HG03354 (cell line): ENCODE data around the gene ANKAR.
A peak's percentile ranks its signal among the peaks of the same experiment; 100 is the strongest.
"Not testable (repeated sequence)": the region's sequence is repeated elsewhere in the genome, so short reads cannot be mapped to it uniquely, and the experiment has no call there.

Source experiments
- ATAC-seq: cut with Tn5 transposase; IDR thresholded peaks from one replicate; pipeline ENCODE4 v1.9.1; 2021; ENCODE audit warnings: mild to moderate bottlenecking; ENCODE audit not compliant: unreplicated experiment, poor library complexity, severe bottlenecking

ANKAR gene

GRCh38 chr2:189654641-189655040 lies 19.8 kb upstream of the ANKAR start:
- ATAC-seq: no peak

GRCh38 chr2:189657867-189658266 lies 16.6 kb upstream of the ANKAR start:
- ATAC-seq: peak; percentile 40

- ATAC-seq: no peak
Measured at GRCh38 chr2:189658306-189659212, 15.9 kb upstream of the ANKAR start.

GRCh38 chr2:189659734-189660133 lies 14.7 kb upstream of the ANKAR start:
- no peak for ATAC-seq

GRCh38 chr2:189660803-189661147 lies 13.7 kb upstream of the ANKAR start:
- no peak for ATAC-seq

- ATAC-seq: peak; percentile 95
Measured at GRCh38 chr2:189661148-189661956, 13.1 kb upstream of the ANKAR start, which contains the start of gene ASNSD1. Gene ASNSD1, plus strand, starts transcription at chr2:189661459. Its CDS starts 4,674 bp downstream, at chr2:189666133.

- ATAC-seq: no peak
Measured at GRCh38 chr2:189661957-189662321, 12.5 kb upstream of the ANKAR start.

GRCh38 chr2:189662669-189663226 lies 11.7 kb upstream of the ANKAR start:
- ATAC-seq: no peak

GRCh38 chr2:189663319-189663718 lies 11.2 kb upstream of the ANKAR start:
- ATAC-seq: not testable (repeated sequence)

- ATAC-seq: no peak
Measured at GRCh38 chr2:189669913-189670312, 4.6 kb upstream of the ANKAR start.

- ATAC-seq: peak; percentile 34
Measured at GRCh38 chr2:189673661-189674373, 653 bp upstream of the ANKAR start.

- no peak for ATAC-seq
Measured at GRCh38 chr2:189676471-189676870, 2.0 kb downstream of the ANKAR start.

GRCh38 chr2:189679226-189679625 lies 4.8 kb downstream of the ANKAR start:
- no peak for ATAC-seq

- ATAC-seq: no peak
Measured at GRCh38 chr2:189681203-189681602, 6.7 kb downstream of the ANKAR start.

- no peak for ATAC-seq
Measured at GRCh38 chr2:189681903-189682302, 7.4 kb downstream of the ANKAR start.

- no peak for ATAC-seq
Measured at GRCh38 chr2:189683348-189683747, 8.9 kb downstream of the ANKAR start.

- no peak for ATAC-seq
Measured at GRCh38 chr2:189684811-189685210, 10.3 kb downstream of the ANKAR start.

- ATAC-seq: no peak
Measured at GRCh38 chr2:189685540-189686229, 11.2 kb downstream of the ANKAR start.

GRCh38 chr2:189687796-189688195 lies 13.3 kb downstream of the ANKAR start:
- not testable (repeated sequence) for ATAC-seq
